Measurements from ENCODE around the gene SERPINA9.

- no peak for TF ChIP-seq CTCF (conservative IDR thresholded peaks at IDR 0.05)
- TF ChIP-seq EZH2 (IDR thresholded peaks at IDR 0.05; ENCODE audit: low read depth): no peak
Measured at GRCh38 chr14:94451826-94452225, 24.2 kb downstream of the SERPINA9 start.

Measured in PC-9 (cell line).